HG03442 (cell line): ENCODE results near the gene PARVG.

Experiments used
- ATAC-seq: cut with Tn5 transposase; IDR thresholded peaks from one replicate; pipeline ENCODE4 v1.9.1; 2021; ENCODE audit warnings: mild to moderate bottlenecking, moderate library complexity; ENCODE audit not compliant: unreplicated experiment

Gene PARVG

GRCh38 chr22:44179989-44180705 is 578 bp upstream of the PARVG start:
- no peak for ATAC-seq

GRCh38 chr22:44181033-44181911 is 547 bp downstream of the PARVG start:
- ATAC-seq, result no peak

GRCh38 chr22:44181912-44182587 is 1.3 kb downstream of the PARVG start:
- ATAC-seq, result no peak

DNA sequence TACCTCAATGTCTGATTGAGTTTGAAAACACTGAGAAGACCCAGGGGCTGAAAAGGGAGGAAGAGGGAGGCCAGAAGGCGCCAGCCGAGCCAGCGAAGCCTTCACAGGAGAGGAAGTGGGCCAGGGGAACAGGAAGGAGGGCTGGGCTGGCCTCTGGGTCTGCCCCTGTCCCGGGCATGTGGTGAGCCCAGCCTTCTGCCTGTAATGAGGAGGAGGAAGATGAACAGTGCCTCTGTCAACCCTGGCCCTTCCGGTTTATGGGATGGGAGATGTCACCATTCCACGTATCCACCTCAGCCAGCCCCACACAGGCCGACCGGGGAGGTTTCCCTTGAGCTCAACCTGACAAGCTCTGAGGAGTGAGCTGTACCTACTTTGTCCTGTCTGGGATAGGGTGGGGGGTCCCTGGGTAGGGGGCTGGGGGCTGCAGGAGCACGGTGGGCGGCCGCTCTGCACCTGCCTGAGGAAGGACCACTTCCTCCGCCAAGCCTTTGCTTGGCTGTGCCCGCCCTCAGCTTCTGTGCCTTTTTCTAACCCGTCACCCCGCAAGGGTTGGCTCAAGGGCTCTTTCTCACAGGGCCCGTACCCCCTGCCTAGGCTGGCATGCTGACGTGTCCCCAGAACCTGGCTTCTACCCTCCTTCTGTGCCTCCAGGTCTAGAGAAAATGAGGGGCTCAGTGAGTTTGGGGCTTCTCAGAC is 2.0 kb downstream of the PARVG start:
- no peak for ATAC-seq

DNA sequence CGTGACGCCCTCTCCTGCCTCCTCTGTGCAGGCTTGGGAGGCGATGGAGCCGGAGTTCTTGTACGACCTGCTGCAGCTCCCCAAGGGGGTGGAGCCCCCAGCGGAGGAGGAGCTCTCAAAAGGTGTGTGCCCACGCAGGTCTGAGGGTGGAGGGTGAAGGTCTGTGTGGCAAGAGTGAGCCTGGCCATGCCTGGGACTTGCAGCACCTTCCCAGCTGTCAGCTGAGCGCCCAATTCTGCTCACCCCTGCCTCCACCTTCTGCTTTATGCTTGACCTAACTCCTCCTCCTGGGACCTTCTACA is 2.5 kb downstream of the PARVG start:
- no peak for ATAC-seq

- ATAC-seq, result no peak
These were observed 3.3 kb downstream of the PARVG start for GRCh38 chr22:44184006-44184405.

GRCh38 chr22:44185237-44186120 is 4.8 kb downstream of the PARVG start:
- no peak for ATAC-seq

GRCh38 chr22:44186121-44186510 is 5.4 kb downstream of the PARVG start:
- ATAC-seq, result no peak

- no peak for ATAC-seq
These were observed 6.0 kb downstream of the PARVG start for GRCh38 chr22:44186737-44187136.

DNA sequence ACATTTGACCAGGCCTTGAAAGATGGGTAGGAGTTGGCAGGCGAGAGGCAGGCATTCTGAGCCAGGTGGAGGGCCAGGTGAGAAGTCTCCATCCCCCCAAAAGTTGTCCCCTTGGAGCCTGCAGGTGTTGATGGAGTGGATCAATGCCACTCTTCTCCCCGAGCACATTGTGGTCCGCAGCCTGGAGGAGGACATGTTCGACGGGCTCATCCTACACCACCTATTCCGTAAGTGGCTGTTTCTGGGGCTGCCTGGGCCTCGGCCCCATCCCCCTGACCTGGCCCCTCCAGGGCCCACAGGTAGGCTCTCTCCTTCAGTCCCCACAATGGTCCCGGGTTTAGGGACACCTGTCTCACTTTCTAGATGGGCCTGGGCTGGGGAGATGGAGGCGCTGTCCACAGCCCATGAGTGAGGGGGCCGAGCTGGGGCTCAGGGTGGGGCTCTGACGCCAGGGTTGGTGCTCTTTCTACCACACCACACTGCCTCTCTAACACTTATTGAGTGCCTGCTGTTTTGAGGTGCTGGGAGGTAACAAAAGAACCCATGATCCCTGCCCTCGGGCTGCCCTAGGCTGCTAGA is 7.0 kb downstream of the PARVG start:
- no peak for ATAC-seq

GRCh38 chr22:44188316-44188715 is 7.6 kb downstream of the PARVG start:
- no peak for ATAC-seq

DNA sequence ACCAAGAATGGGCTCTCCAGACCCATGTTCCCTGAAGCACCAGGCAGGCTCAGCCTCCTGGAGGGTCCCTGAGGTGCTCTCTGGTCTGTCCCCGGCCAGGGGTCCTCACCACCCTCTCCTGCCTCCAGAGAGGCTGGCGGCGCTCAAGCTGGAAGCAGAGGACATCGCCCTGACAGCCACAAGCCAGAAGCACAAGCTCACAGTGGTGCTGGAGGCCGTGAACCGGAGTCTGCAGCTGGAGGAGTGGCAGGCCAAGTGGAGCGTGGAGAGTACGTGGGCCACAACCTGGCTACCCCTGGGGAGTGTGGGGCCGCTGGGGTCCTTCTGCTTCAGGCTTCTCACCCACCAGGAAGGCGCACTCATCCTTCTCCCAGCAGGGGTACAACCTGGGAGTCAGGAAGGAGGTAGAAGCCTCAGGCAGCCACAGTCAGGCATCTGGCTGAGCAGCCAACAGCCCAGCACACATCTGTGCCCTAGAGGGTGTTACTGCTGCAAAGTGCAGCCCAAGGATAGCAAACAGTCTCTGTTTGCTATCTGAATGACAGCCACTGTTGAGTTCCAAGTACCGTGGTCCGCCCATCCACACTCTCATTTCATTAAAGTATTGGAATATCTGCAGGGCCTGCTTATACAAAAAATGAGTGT is 8.4 kb downstream of the PARVG start:
- no peak for ATAC-seq

DNA sequence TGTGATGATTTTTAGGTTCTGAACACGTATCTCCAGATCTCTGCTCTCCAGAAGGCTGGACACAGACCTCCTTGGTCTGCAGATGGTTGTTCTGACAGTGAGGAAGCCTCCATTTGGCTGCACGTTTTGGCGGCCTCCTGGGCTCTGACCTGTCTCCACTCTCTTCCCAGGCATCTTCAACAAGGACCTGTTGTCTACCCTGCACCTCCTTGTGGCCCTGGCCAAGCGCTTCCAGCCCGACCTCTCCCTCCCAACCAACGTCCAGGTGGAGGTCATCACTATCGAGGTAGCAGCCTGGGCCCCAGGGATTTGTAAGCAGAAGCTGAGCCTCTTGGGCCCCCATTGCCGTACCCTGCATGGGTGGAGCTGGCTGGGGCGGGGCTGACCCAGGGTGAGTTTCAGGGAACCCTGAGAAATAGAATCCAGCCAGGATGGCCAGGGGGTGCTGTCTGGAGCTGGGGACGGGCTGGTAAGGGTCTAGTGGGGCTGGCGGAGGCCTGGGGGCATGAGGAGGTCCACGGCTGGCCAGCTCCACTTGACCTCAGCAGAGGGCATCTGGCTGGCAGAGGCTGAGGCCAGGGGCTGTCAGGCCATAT is 9.8 kb downstream of the PARVG start:
- no peak for ATAC-seq

GRCh38 chr22:44191036-44191454 is 10.3 kb downstream of the PARVG start:
- no peak for ATAC-seq

- ATAC-seq, result no peak
These were observed 11.5 kb downstream of the PARVG start for GRCh38 chr22:44192098-44192815.

GRCh38 chr22:44192816-44193534 is 12.2 kb downstream of the PARVG start:
- ATAC-seq, result no peak

- no peak for ATAC-seq
These were observed 12.8 kb downstream of the PARVG start for GRCh38 chr22:44193535-44193891.

DNA sequence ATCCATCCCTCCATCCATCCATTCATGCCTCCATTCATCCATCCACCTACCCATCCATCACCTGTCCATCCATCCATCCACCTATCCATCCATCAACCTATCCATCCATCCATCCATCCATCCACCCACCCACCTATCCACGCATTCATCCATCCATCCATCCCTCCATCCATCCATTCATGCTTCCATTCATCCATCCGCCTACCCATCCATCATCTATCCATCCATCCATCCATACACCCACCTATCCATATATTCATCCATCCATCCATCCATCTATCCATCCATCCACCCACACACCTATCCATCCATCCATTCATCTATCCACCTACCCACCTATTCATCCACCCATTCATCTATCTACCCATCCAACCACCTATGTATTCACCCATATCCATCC is 13.8 kb downstream of the PARVG start:
- ATAC-seq, result no peak
